Nephron progenitor cell (in vitro differentiated cells): ENCODE measurements around the gene MRTFA.
A peak's percentile ranks its signal among the peaks of the same experiment; 100 is the strongest.

Source experiments
- DNase-seq: peaks from one replicate; pipeline ENCODE4 v3.0.0; 2021
- H3K27ac Mint-ChIP-seq: 2 replicates; pipeline ENCODE4 v1.8.0; 2021; ENCODE audit warnings: mild to moderate bottlenecking, moderate library complexity, mixed read lengths
- H3K27me3 Mint-ChIP-seq: 2 replicates; pipeline ENCODE4 v1.8.0; 2021; ENCODE audit warnings: mild to moderate bottlenecking, low read depth, mixed read lengths; ENCODE audit not compliant: poor library complexity
- H3K36me3 Mint-ChIP-seq: 2 replicates; pipeline ENCODE4 v1.8.0; 2021; ENCODE audit warnings: low read depth, mixed read lengths
- H3K4me1 Mint-ChIP-seq: 2 replicates; pipeline ENCODE4 v1.8.0; 2021; ENCODE audit warnings: mixed read lengths
- H3K4me3 Mint-ChIP-seq: 2 replicates; pipeline ENCODE4 v1.8.0; 2021; ENCODE audit warnings: mild to moderate bottlenecking, moderate library complexity, mixed read lengths
- H3K9me3 Mint-ChIP-seq: 2 replicates; pipeline ENCODE4 v1.8.0; 2021; ENCODE audit warnings: mild to moderate bottlenecking, moderate library complexity, mixed read lengths
- TF ChIP-seq, protein P1 (sequence below): fragments of 200-600 bp; sonication (generic); IDR thresholded peaks from 2 replicates; pipeline ENCODE4 v1.5.0; 2021; ENCODE audit warnings: antibody characterized with exemption

Gene MRTFA

DNA sequence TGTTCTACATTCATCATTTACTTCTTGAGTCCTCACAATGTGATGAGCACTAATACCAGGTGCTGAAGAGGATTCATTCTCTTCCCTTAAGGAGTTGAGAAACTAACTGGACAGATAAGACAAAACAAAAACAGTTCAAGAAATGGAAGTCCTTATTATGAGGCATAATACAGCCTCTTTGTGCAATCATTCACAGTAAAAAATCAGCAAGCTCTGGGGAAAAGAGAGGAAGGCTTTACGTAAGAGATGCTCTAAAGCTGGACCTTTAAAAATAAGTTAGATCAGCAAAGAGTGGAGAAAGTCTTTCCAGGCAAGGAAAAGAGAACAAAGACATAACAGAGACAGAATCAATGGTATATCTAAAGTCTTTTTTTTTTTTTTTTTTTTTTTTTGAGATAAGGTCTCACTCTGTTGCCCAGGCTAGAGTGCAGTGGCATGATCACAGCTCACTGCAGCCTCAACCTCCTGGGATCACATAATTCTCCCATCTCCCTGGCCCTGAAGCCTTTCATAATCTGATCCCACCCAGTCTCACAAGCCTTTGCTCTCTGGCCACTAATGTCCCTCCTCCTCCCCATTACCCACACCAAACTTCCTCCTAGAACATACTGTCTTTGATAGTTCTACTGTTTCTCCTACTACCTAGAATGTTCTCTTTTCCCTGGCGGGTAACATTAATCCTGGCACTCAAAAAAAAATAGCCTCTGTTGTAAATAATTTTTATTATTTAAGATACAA lies 40.9 kb downstream of the MRTFA start:
- Mint-ChIP-seq H3K4me1 (peaks cover 43% of the 10 kb centered on the region), H3K27ac (peak overlapping the region; percentile 40), H3K9me3 (no peaks in the 10 kb centered on the region), H3K4me3 (no peak overlapping the region), H3K27me3 (peaks cover 3% of the 10 kb centered on the region), H3K36me3 (peaks cover 13% of the 10 kb centered on the region)
- DNase-seq = no peak
- TF ChIP-seq, protein P1, sequence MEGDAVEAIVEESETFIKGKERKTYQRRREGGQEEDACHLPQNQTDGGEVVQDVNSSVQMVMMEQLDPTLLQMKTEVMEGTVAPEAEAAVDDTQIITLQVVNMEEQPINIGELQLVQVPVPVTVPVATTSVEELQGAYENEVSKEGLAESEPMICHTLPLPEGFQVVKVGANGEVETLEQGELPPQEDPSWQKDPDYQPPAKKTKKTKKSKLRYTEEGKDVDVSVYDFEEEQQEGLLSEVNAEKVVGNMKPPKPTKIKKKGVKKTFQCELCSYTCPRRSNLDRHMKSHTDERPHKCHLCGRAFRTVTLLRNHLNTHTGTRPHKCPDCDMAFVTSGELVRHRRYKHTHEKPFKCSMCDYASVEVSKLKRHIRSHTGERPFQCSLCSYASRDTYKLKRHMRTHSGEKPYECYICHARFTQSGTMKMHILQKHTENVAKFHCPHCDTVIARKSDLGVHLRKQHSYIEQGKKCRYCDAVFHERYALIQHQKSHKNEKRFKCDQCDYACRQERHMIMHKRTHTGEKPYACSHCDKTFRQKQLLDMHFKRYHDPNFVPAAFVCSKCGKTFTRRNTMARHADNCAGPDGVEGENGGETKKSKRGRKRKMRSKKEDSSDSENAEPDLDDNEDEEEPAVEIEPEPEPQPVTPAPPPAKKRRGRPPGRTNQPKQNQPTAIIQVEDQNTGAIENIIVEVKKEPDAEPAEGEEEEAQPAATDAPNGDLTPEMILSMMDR = no peak

GRCh38 chr22:40594924-40595323 lies 41.6 kb downstream of the MRTFA start:
- peaks cover 16% of the 10 kb centered on the region for H3K36me3 Mint-ChIP-seq
- no peak overlapping the region for H3K27ac Mint-ChIP-seq
- TF ChIP-seq, protein P1 = no peak
- peak; percentile 9 for DNase-seq
- peaks cover 3% of the 10 kb centered on the region for H3K27me3 Mint-ChIP-seq
- H3K4me3 Mint-ChIP-seq = no peak overlapping the region
- H3K4me1 Mint-ChIP-seq = peaks cover 39% of the 10 kb centered on the region
- no peaks in the 10 kb centered on the region for H3K9me3 Mint-ChIP-seq

DNA sequence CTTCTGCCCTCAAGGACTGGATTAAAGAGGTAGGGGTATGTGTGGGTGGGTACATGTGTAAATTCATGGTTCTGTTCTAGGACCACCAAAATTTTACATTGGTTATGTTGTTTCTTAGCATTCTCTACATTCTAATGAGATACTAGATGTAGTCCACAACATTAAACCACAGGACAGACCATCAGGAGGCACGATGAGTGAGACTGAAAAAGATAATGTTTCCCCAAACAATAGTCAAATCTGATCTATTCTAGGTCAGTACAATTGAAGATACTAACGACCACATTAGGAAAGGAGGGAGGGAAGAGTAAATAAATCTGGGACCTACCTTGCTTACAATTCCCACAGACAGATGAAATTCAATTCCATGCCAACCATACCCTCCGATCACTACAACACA lies 42.2 kb downstream of the MRTFA start:
- no peak overlapping the region for H3K27ac Mint-ChIP-seq
- peaks cover 34% of the 10 kb centered on the region for H3K4me1 Mint-ChIP-seq
- H3K9me3 Mint-ChIP-seq = no peaks in the 10 kb centered on the region
- H3K36me3 Mint-ChIP-seq = peaks cover 17% of the 10 kb centered on the region
- peaks cover 3% of the 10 kb centered on the region for H3K27me3 Mint-ChIP-seq
- DNase-seq = no peak
- H3K4me3 Mint-ChIP-seq = no peak overlapping the region
- TF ChIP-seq, protein P1 = no peak

DNA sequence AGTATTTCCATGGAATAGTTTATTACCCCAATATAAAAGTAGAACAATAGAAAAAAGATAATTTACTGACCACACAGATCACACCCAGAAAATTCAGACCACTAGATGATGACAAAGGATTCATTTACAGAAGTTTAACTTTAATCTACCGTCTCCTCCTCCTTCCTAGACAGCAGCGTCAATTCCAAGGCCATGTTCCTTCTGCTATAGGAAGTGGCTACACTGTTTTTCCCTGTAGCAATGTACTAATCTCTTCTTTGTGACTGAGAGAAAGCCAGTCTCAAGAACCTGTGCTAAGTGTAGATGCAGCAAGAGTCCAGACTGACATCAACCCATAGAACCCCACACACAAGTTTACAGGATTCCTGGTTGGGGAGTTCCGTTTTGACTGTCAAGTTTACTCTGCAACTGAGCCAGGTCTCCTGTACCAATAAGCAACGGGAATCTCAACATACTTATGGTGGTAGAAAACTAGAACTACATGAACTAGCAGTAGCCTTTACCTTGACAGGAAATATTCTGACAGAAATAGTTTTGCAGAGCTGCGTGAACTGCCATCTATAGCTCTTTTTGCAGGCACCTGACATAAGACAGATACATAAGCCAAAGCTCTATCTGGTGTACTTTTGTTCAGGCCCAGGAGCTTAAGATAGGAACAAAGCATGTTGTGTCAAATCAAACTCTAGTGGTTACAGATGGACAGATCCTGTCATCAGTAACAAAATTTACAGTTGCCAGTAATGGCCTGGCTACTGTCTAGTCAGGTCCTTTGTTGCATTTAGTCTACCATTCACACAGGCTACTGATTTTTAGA lies 42.9 kb downstream of the MRTFA start:
- Mint-ChIP-seq H3K27ac (peak overlapping the region; percentile 5), H3K4me3 (no peak overlapping the region), H3K36me3 (peaks cover 17% of the 10 kb centered on the region), H3K9me3 (no peaks in the 10 kb centered on the region), H3K4me1 (peaks cover 34% of the 10 kb centered on the region), H3K27me3 (peaks cover 3% of the 10 kb centered on the region)
- TF ChIP-seq, protein P1 = no peak
- DNase-seq = no peak

DNA sequence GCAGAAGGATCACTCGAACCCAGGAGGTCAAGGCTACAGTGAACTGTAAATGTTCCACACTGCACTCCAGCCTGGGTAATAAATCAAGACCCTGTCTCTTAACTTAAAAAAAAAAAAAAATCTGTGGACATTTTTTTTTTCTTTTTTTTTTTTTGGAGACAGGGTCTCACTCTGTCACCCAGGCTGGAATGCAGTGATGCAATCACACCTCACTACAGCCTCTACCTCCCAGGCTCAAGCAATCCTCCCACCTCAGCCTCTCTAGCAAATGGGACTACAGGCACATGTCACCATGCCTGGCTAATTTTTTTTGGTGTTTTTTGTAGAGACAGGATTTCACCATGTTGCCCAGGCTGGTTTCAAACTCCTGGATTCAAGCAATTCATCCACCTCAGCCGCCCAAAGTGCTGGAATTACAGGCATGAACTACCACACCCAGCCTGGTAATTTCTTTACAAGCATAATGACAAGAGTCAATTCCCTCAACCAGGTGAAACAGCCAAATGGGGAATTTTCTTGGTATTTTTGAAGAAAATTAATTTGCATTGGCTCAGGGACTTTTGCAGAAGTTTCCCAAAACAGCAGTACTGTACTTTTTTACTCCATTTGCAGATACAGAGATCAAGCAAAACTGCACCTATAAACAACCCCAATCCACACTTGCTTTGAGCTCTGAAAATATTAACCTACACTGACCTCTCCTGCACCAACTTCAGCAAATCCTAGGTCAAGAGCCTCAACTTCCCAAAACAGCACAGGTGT lies 44.0 kb downstream of the MRTFA start:
- peaks cover 3% of the 10 kb centered on the region for H3K27me3 Mint-ChIP-seq
- peaks cover 29% of the 10 kb centered on the region for H3K4me1 Mint-ChIP-seq
- H3K27ac Mint-ChIP-seq = peak overlapping the region; percentile 54
- H3K9me3 Mint-ChIP-seq = no peaks in the 10 kb centered on the region
- no peak overlapping the region for H3K4me3 Mint-ChIP-seq
- DNase-seq = no peak
- H3K36me3 Mint-ChIP-seq = peaks cover 25% of the 10 kb centered on the region
- TF ChIP-seq, protein P1 = no peak
